Lung (tissue), 12 donors: ENCODE results near the gene PSMD12. TPM values are rescaled to one million over a fixed set of nuclear protein-coding genes. Genes with fewer than 3 reads are reported as not detected.

Experiments
- ATAC-seq: fragments of 200-7000 bp; cut with Tn5 transposase; one replicate; pipeline ENCODE4 v1.9.1; 2020; ENCODE audit warnings: moderate number of reproducible peaks; ENCODE audit not compliant: insufficient read depth, low FRiP score
- DNase-seq, 3 donors: peaks; one replicate each; pipeline ENCODE4 v3.0.0-alpha.2; 2013 to 2017
- H3K27ac ChIP-seq, 2 donors: one replicate each; pipeline ENCODE4 v1.5.1; 2013; ENCODE audit warnings: mild to moderate bottlenecking in 2 of 2, moderate library complexity in 2 of 2, control low read depth in 1 of 2, inconsistent platforms in 1 of 2, low read depth in 1 of 2, low read length in 1 of 2
- H3K27me3 ChIP-seq, 3 donors: one replicate each; pipeline ENCODE4 v1.5.1; 2013; ENCODE audit warnings: low read length in 2 of 3; ENCODE audit not compliant: control insufficient read depth in 3 of 3, insufficient read depth in 3 of 3
- H3K36me3 ChIP-seq, 4 donors: one replicate each; pipeline ENCODE4 v1.5.1; 2013; ENCODE audit warnings: low read length in 4 of 4, mild to moderate bottlenecking in 1 of 4, moderate library complexity in 1 of 4; ENCODE audit not compliant: control insufficient read depth in 4 of 4, insufficient read depth in 4 of 4
- H3K4me1 ChIP-seq, 5 donors: one replicate each; pipeline ENCODE4 v1.5.1; 2013; ENCODE audit warnings: low read length in 5 of 5, mild to moderate bottlenecking in 2 of 5, moderate library complexity in 1 of 5; ENCODE audit not compliant: control insufficient read depth in 5 of 5, insufficient read depth in 5 of 5
- H3K4me3 ChIP-seq: one replicate; pipeline ENCODE4 v1.5.1; 2013; ENCODE audit warnings: mild to moderate bottlenecking, control low read depth, moderate library complexity
- H3K9ac ChIP-seq, 2 donors: one replicate each; pipeline ENCODE4 v1.5.1; 2013; ENCODE audit warnings: low read length in 2 of 2, control low read depth in 1 of 2; ENCODE audit not compliant: insufficient read depth in 1 of 2
- H3K9me3 ChIP-seq, 4 donors: one replicate each; pipeline ENCODE4 v1.5.1; 2013; ENCODE audit warnings: low read length in 3 of 4, mild to moderate bottlenecking in 1 of 4, moderate library complexity in 1 of 4; ENCODE audit not compliant: control insufficient read depth in 4 of 4, insufficient read depth in 3 of 4
- WGBS, 2 donors: extraction: QIAGEN DNeasy Blood & Tissue Kit; methylation state at CpG; one replicate each; pipeline ENCODE4 v1.1.7; 2013; 5-methylcytosine and 5-hydroxymethylcytosine counted together
- polyA plus RNA-seq, 2 donors: library from polyadenylated mRNA; stranded (reverse); fragments of 200-250 nt; gene quantifications; one replicate each; pipeline ENCODE4 v1.2.1, GENCODE V29; 2013
- total RNA-seq, 2 donors: library from RNA; depleted of rRNA in 1 of 2; stranded (reverse); fragments of >200 nt in 1 of 2; gene quantifications; one replicate each; pipeline ENCODE4 v1.2.1, GENCODE V29; 2014 to 2021
- TF ChIP-seq, protein P1 (sequence below): IDR thresholded peaks from 2 replicates; pipeline ENCODE4 v1.5.1; 2012; ENCODE audit warnings: mild to moderate bottlenecking; ENCODE audit errors: control extremely low read depth, extremely low read depth
- donor health status: control.
- donor health status: control.
- donor health status: Bipolar disorder and iron deficiency.
- donor health status: healthy.
- donor health status: DM: yes; HTN: yes; CAD: no.

PSMD12 gene
- total and polyA plus RNA-seq, 4 donors, result 27.3 to 47.8 (median 37.2) TPM

DNA sequence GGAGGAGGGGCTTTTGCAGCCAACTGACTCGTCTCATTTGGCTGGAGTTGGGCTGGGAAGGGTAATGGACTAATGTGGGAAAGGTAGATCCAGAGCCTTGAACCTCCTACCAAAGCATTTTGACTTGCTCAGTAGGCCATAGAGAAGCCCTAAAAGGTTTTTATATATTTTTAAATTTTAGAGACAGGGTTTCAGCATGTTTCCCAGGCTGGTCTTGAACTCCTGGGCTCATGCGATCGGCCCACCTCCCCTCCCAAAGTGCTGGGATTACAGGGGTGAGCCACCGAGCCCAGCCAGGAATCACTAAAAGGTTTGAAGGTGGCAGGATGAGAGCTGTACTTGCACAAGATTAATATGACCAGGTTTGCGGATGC, 8.7 kb upstream of the PSMD12 start:
- 79 to 82% methylated on average over 5 of the region's 5 CpGs for WGBS, 2 donors
- Histone ChIP-seq H3K9me3 (no peaks in the 10 kb centered on the region), H3K9ac (no peak overlapping the region), H3K27ac (no peak overlapping the region), H3K36me3 (no peaks in the 10 kb centered on the region), H3K4me3 (no peak overlapping the region), H3K4me1 (peaks cover 0 to 14% (median 0%) of the 10 kb centered on the region in 5 donors), H3K27me3 (no peaks in the 10 kb centered on the region)
- TF ChIP-seq, protein P1, sequence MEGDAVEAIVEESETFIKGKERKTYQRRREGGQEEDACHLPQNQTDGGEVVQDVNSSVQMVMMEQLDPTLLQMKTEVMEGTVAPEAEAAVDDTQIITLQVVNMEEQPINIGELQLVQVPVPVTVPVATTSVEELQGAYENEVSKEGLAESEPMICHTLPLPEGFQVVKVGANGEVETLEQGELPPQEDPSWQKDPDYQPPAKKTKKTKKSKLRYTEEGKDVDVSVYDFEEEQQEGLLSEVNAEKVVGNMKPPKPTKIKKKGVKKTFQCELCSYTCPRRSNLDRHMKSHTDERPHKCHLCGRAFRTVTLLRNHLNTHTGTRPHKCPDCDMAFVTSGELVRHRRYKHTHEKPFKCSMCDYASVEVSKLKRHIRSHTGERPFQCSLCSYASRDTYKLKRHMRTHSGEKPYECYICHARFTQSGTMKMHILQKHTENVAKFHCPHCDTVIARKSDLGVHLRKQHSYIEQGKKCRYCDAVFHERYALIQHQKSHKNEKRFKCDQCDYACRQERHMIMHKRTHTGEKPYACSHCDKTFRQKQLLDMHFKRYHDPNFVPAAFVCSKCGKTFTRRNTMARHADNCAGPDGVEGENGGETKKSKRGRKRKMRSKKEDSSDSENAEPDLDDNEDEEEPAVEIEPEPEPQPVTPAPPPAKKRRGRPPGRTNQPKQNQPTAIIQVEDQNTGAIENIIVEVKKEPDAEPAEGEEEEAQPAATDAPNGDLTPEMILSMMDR, result no peak
- DNase-seq (no peak), ATAC-seq (no peak)

DNA sequence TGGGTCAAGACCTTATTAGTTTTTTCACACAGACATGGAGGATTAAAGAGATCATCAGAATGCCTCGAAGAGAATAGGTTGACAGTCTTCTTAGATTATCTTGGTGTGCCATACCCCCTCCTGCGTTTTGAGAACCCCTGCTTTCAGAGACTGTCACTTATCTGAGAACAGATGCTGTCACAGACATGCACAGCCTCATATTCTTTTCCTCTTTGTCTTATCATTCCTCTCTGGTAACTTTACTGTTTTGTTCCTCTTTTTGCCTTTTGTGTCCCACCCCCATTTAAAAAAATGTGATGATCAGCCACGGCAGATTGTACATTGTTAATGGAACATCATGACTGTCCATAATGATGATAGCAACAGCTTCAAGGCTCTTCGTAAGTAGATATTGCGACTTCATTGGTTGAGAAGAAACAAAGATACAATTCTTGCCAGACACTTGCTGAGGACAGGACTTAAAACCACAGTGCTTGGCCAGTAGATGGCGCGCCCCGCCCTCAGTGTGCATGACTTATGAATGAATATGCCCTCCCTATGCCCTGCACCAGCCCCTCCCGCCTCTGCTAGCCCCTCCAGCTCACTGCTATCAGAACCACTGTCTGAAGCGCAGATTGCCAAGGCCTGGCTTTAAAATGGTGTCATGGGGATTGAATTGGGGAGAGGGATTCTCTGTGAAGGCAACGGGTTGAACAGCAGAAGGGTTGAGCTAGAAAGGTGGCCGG, 8.1 kb upstream of the PSMD12 start:
- DNase-seq, result peak; percentile 84 to 86 (median 85)
- H3K27me3 ChIP-seq, result no peaks in the 10 kb centered on the region
- TF ChIP-seq, protein P1, result peak; percentile 88
- WGBS, 2 donors, result 16 to 17% methylated on average over 12 of the region's 12 CpGs
- H3K36me3 ChIP-seq, result no peaks in the 10 kb centered on the region
- no peak for ATAC-seq
- no peak overlapping the region for H3K27ac ChIP-seq
- H3K9ac ChIP-seq, result no peak overlapping the region
- no peaks in the 10 kb centered on the region for H3K9me3 ChIP-seq
- no peak overlapping the region for H3K4me3 ChIP-seq
- H3K4me1 ChIP-seq, result peaks cover 0 to 14% (median 0%) of the 10 kb centered on the region in 5 donors

DNA sequence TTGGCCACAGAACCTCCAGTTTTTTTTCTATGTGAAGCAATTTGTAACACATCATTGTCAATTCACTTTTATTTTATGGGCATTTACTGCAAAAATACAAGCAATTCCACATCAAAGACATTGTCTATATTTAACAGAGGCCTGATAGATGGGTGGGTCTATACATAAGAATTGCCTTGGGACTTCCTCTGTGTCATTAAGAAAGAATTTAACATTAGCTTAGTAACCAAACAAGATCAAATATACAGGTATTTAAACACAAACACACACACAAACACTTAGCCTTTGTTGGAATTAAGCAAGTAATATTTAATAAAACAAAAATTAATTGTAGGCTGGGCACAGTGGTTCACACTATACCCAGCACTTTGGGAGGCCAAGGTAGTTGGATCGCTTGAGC, 6.4 kb upstream of the PSMD12 start:
- 92 to 94% methylated on average over 1 of the region's 1 CpG for WGBS, 2 donors
- no peak for ATAC-seq

More for the DNA sequence above, 6.4 kb upstream of the PSMD12 start:
- Histone ChIP-seq H3K9me3 (no peaks in the 10 kb centered on the region), H3K9ac (no peak overlapping the region), H3K36me3 (no peaks in the 10 kb centered on the region), H3K27ac (no peak overlapping the region), H3K4me3 (no peak overlapping the region), H3K4me1 (peaks cover 0 to 8% (median 0%) of the 10 kb centered on the region in 5 donors), H3K27me3 (no peaks in the 10 kb centered on the region)
- TF ChIP-seq, protein P1, result no peak
- DNase-seq, result no peak
